ENCODE data around the gene PALLD. TPM values are rescaled to one million over a fixed set of nuclear protein-coding genes. Genes with fewer than 3 reads are reported as not detected.

The PALLD gene
- total RNA-seq, 1 donor from 2014 or later: 179 TPM

- no peak for TF ChIP-seq CTCF (IDR thresholded peaks at IDR 0.05)
- no peaks in the 10 kb centered on the region for H3K36me3 ChIP-seq
- DNase-seq (no peak), ATAC-seq (no peak)
- no peaks in the 10 kb centered on the region for H3K4me1 ChIP-seq
- H3K27me3 ChIP-seq: no peaks in the 10 kb centered on the region
- no peaks in the 10 kb centered on the region for H3K9me3 ChIP-seq
- no peak overlapping the region for H3K4me3 ChIP-seq
- intact Hi-C loops (cut with DNase I): no loop called here
- H3K27ac ChIP-seq: no peak overlapping the region
Observed at GRCh38 chr4:168529257-168529656, 32.4 kb downstream of the PALLD start.

DNA sequence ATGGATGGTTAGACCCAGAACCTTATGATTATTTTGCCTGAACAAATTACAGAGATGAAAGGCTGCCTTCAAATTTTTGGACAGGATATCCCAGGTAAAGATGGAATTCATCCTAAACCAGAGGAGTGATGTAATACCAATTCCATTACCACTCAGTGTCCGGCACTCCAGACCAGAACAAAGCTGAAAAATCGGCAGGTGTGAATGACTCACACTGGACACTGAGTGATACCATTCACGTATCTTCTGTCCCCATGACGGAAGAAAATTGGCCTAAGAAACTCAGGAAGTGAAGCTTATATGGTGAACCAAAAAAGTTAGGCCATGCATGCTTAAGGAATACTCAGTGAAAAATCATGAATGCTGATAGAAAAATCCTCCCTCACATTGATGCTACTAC is 34.5 kb downstream of the PALLD start:
- H3K4me1 ChIP-seq: no peaks in the 10 kb centered on the region
- no peaks in the 10 kb centered on the region for H3K27me3 ChIP-seq
- H3K36me3 ChIP-seq: no peaks in the 10 kb centered on the region
- no peak for TF ChIP-seq CTCF (IDR thresholded peaks at IDR 0.05)
- no peaks in the 10 kb centered on the region for H3K9me3 ChIP-seq
- no peak overlapping the region for H3K4me3 ChIP-seq
- H3K27ac ChIP-seq: no peak overlapping the region
- intact Hi-C loops (cut with DNase I): no loop called here
- no peak for ATAC-seq
- DNase-seq: no peak

- H3K4me3 ChIP-seq: no peak overlapping the region
Observed at GRCh38 chr4:168534535-168534934, 37.7 kb downstream of the PALLD start.

GRCh38 chr4:168535689-168536088 is 38.8 kb downstream of the PALLD start:
- intact Hi-C loops (cut with DNase I): no loop called here
- H3K4me1 ChIP-seq: no peaks in the 10 kb centered on the region
- no peak for DNase-seq
- no peak overlapping the region for H3K4me3 ChIP-seq
- H3K9me3 ChIP-seq: no peaks in the 10 kb centered on the region
- no peak for ATAC-seq
- no peaks in the 10 kb centered on the region for H3K36me3 ChIP-seq
- no peak overlapping the region for H3K27ac ChIP-seq
- TF ChIP-seq CTCF (IDR thresholded peaks at IDR 0.05): no peak
- no peaks in the 10 kb centered on the region for H3K27me3 ChIP-seq

More at GRCh38 chr4:168534535-168534934, 37.7 kb downstream of the PALLD start:
- no peak overlapping the region for H3K27ac ChIP-seq
- H3K27me3 ChIP-seq: no peaks in the 10 kb centered on the region
- H3K9me3 ChIP-seq: no peaks in the 10 kb centered on the region
- ATAC-seq: no peak
- no peaks in the 10 kb centered on the region for H3K4me1 ChIP-seq
- H3K36me3 ChIP-seq: no peaks in the 10 kb centered on the region
- no peak for DNase-seq
- intact Hi-C loops (cut with DNase I): no loop called here
- TF ChIP-seq CTCF (IDR thresholded peaks at IDR 0.05): no peak

DNA sequence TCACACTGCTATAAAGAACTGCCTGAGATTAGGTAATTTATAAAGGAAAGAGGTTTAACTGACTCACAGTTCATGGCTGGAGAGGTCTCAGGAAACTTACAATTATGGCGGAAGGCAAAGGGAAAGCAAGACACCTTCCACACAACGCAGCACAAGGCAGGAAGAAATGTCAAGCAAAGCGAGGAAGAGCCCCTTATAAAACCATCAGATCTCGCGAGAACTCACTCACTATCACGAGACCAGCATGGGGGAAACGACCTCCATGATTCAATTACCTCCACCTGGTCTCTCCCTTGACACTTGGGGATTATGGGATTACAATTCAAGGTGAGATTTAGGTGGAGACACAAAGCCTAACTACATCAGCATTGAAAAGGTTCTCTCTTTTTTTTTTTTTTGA is 39.6 kb downstream of the PALLD start:
- Histone ChIP-seq H3K4me1 (no peaks in the 10 kb centered on the region), H3K27ac (no peak overlapping the region), H3K36me3 (no peaks in the 10 kb centered on the region), H3K27me3 (no peaks in the 10 kb centered on the region), H3K4me3 (no peak overlapping the region), H3K9me3 (no peaks in the 10 kb centered on the region)
- intact Hi-C loops (cut with DNase I): no loop called here
- no peak for DNase-seq
- TF ChIP-seq CTCF (IDR thresholded peaks at IDR 0.05): no peak
- ATAC-seq: no peak

DNA sequence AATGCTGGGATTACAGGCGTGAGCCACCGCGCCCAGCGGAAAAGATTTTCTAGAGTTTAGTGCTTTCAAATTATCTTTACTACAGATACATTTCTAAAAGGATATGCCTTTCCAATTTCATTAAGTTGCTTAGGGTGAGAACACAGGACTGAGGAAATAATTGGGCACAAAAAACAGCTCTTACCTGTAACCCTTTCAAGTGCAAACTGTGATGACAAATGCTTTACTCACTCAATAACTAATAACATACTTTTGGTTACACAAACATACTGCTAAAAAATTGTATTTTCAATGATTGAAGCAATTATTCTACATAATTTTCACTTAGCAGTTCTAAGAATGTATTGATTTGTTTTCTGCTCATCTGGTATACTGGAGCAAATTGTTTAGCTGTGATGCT is 40.2 kb downstream of the PALLD start:
- Histone ChIP-seq H3K9me3 (no peaks in the 10 kb centered on the region), H3K27ac (no peak overlapping the region), H3K36me3 (no peaks in the 10 kb centered on the region), H3K4me1 (no peaks in the 10 kb centered on the region), H3K4me3 (no peak overlapping the region), H3K27me3 (no peaks in the 10 kb centered on the region)
- no peak for TF ChIP-seq CTCF (IDR thresholded peaks at IDR 0.05)
- no peak for ATAC-seq
- DNase-seq: no peak
- intact Hi-C loops (cut with DNase I): no loop called here

All from upper lobe of right lung (tissue), 1 donor.